ENCODE results near the gene TOMM20. TPM values are rescaled to one million over a fixed set of nuclear protein-coding genes. Genes with fewer than 3 reads are reported as not detected.

The TOMM20 gene
- total RNA-seq (2021) = 191 and 197 TPM in 2 replicates
- long read RNA-seq, transcript TOMM20-201 (5 exons, 3,387 nt) = major isoform, 1,077 of 1,117 reads
- long read RNA-seq, partial matches to known transcripts = 6 of 1,117 reads
- long read RNA-seq, other reads (novel, unspliced or antisense) = 34 of 1,117 reads

DNA sequence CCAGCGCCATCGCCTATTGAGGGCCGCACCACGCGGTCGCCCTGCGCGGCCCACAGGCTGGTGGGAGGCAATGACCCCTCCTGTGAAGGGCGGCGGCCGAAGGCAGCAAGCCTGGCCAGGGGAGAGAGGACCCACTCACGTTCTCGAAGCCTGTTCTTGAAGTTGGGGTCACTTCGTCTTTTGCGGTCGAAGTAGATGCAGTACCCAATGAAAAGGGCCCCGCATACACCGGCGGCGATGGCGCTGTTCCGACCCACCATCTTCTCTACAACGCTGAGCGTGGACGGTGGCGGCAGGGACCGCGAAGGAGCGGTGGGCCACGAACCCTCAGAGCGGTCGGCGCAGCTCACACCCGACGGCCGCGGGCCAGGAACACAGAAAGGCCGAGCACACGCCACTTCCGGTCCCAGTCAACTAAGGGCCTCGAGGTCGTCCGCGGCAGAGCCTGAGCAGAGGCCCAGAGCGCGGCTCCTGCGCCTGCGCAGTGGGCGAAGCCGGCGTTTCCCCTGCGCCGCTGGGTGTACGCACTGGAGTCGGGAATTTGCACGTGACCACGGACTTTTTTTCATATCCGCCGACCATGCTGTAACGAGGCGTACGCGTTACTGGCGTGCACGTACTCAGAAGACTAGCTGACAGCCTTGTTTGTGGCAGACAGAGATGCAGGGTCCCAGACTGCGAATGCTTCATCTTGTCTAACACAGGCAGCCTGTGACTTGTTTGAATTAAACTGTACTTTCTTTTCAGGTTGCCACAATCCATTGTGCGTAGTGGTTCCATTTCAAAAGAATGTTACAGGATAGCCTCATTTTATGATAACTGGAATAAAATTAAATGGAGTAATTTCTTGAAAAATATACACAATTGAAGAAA is at the start of gene TOMM20:
Gene TOMM20, minus strand, starts transcription at position 382 of the 873 bp plus-strand sequence. Its CDS starts 122 bp downstream, at position 260.
- 0 out of 5 replicates have a peak, but pooled peaks cover 0 to 3% of the 10 kb centered on the region in 2 experiments for H3K9me3 Mint-ChIP-seq
- Histone ChIP-seq H3K4me2 (ENCODE audit: insufficient read depth, insufficient read length, low read length) (peak within 1 kb of the TSS; percentile 77), H3K4ac (ENCODE audit: low read depth, low read length) (peak within 1 kb of the TSS; percentile 70), H2AFZ (ENCODE audit: low read length) (no peak within 1 kb of the TSS), H3K27me3 (ENCODE audit: insufficient read depth, low read length) (no peaks in the 10 kb centered on the region), H4K8ac (replicated peaks; ENCODE audit: insufficient read length, low read depth, low read length) (no peak within 1 kb of the TSS), H4K20me1 (ENCODE audit: control insufficient read depth, insufficient read depth, insufficient read length) (no peaks in the 10 kb centered on the region), H3K4me1 (ENCODE audit: insufficient read depth, low read length) (no peaks in the 10 kb centered on the region), H2BK5ac (ENCODE audit: insufficient read length, low read length) (no peak within 1 kb of the TSS), H3K23me2 (ENCODE audit: insufficient read length, low read depth, low read length, poor library complexity, severe bottlenecking) (peaks cover 4% of the 10 kb centered on the region), H3K79me2 (ENCODE audit: insufficient read depth, low read length) (peaks cover 40% of the 10 kb centered on the region), H2AK5ac (ENCODE audit: insufficient read length, low read length) (no peak within 1 kb of the TSS), H3K9ac (ENCODE audit: extremely low read depth, insufficient read length, low read length) (peak within 1 kb of the TSS; percentile 96), H2BK15ac (ENCODE audit: low read depth, low read length) (no peak within 1 kb of the TSS), H2BK120ac (ENCODE audit: low read depth, low read length, poor library complexity, severe bottlenecking) (peak within 1 kb of the TSS; percentile 26), H4K5ac (ENCODE audit: insufficient read length, low read depth, low read length) (peak within 1 kb of the TSS; percentile 56), H3T11ph (ENCODE audit: low read length) (no peak within 1 kb of the TSS), H3K23ac (ENCODE audit: insufficient read length, low read depth, low read length) (no peak within 1 kb of the TSS), H3K56ac (ENCODE audit: insufficient read length, low read depth, low read length) (no peak within 1 kb of the TSS), H4K91ac (ENCODE audit: insufficient read length, low read depth, low read length) (no peak within 1 kb of the TSS), H2BK20ac (ENCODE audit: low read depth, low read length, poor library complexity, severe bottlenecking) (no peak within 1 kb of the TSS), H3K27ac (ENCODE audit: insufficient read length, low read depth, low read length) (no peak within 1 kb of the TSS), H3K9me3 (ENCODE audit: control insufficient read depth, low read depth, low read length) (no peaks in the 10 kb centered on the region), H3K18ac (ENCODE audit: insufficient read length, low read depth, low read length) (peak within 1 kb of the TSS; percentile 91), H3K79me1 (ENCODE audit: insufficient read depth, low read depth, low read length, poor library complexity, severe bottlenecking) (no peaks in the 10 kb centered on the region), H3K14ac (ENCODE audit: insufficient read depth, low read length) (peak within 1 kb of the TSS; percentile 84), H2BK12ac (ENCODE audit: insufficient read length, low read depth, low read length) (no peak within 1 kb of the TSS)
- TF ChIP-seq, protein P1, sequence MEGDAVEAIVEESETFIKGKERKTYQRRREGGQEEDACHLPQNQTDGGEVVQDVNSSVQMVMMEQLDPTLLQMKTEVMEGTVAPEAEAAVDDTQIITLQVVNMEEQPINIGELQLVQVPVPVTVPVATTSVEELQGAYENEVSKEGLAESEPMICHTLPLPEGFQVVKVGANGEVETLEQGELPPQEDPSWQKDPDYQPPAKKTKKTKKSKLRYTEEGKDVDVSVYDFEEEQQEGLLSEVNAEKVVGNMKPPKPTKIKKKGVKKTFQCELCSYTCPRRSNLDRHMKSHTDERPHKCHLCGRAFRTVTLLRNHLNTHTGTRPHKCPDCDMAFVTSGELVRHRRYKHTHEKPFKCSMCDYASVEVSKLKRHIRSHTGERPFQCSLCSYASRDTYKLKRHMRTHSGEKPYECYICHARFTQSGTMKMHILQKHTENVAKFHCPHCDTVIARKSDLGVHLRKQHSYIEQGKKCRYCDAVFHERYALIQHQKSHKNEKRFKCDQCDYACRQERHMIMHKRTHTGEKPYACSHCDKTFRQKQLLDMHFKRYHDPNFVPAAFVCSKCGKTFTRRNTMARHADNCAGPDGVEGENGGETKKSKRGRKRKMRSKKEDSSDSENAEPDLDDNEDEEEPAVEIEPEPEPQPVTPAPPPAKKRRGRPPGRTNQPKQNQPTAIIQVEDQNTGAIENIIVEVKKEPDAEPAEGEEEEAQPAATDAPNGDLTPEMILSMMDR (conservative IDR thresholded peaks at IDR 0.05) = no peak
- no CpG with 5 or more reads among the region's 67 CpGs for WGBS (ENCODE audit: extremely low coverage, insufficient read length, low lambda C conversion rate)
- peak; percentile 98 for DNase-seq
- H3K27ac Mint-ChIP-seq = peak within 1 kb of the TSS; percentile 96 to 99 (median 99)
- peaks cover 36 to 65% (median 57%) of the 10 kb centered on the region in 3 experiments for H3K36me3 Mint-ChIP-seq (ENCODE audit: insufficient read depth in 1 of 3, low read depth in 3 of 3)
- peak within 1 kb of the TSS; percentile 97 to 99 for H3K4me3 Mint-ChIP-seq
- peaks cover 15 to 27% of the 10 kb centered on the region in 2 experiments for H3K4me1 Mint-ChIP-seq
- H3K27me3 Mint-ChIP-seq (ENCODE audit: low read depth) = no peaks in the 10 kb centered on the region

Measured in H9 (cell line).